ENCODE data around the gene DNM3.

- TF ChIP-seq POLR2A (IDR thresholded peaks at IDR 0.05; ENCODE audit: low read length) (no peak), GATA1 (IDR thresholded peaks at IDR 0.05; ENCODE audit: low read depth, low read length) (no peak)
Measured at GRCh38 chr1:171984262-171984661, 143.0 kb downstream of the DNM3 start.
